Fibroblast of lung (primary cell): ENCODE data around the gene ANAPC16. TPM values are rescaled to one million over a fixed set of nuclear protein-coding genes. Genes with fewer than 3 reads are reported as not detected.

Source experiments
- DNase-seq, 2 donors: peaks; one replicate each; pipeline versions ENCODE4 v3.0.0 to v3.0.0-alpha.2; 2010; ENCODE audit warnings: low read depth in 2 of 2
- H2AFZ ChIP-seq: 2 replicates; pipeline ENCODE4 v1.5.1; 2012; ENCODE audit warnings: low read length, control low read depth, inconsistent platforms
- H3K27ac ChIP-seq: 2 replicates; pipeline ENCODE4 v1.5.1; 2011; ENCODE audit warnings: low read length, control low read depth; ENCODE audit not compliant: insufficient read depth
- H3K27me3 ChIP-seq: 2 replicates; pipeline ENCODE4 v1.5.1; 2011; ENCODE audit warnings: mild to moderate bottlenecking, low read length; ENCODE audit not compliant: control insufficient read depth, insufficient read depth
- H3K36me3 ChIP-seq: 2 replicates; pipeline ENCODE4 v1.5.1; 2011; ENCODE audit warnings: low read length; ENCODE audit not compliant: control insufficient read depth, insufficient read depth
- H3K4me1 ChIP-seq: 2 replicates; pipeline ENCODE4 v1.5.1; 2011; ENCODE audit warnings: low read length; ENCODE audit not compliant: control insufficient read depth, insufficient read depth; ENCODE audit errors: extremely low read depth
- H3K4me2 ChIP-seq: 2 replicates; pipeline ENCODE4 v1.5.1; 2011; ENCODE audit warnings: low read length, control low read depth; ENCODE audit not compliant: insufficient read depth; ENCODE audit errors: extremely low read depth
- H3K4me3 ChIP-seq, 4 experiments: fragments of 200-600 bp in 1 of 4; sonication (generic) in 1 of 4; replicated peaks in 1 of 4; 2 replicates each; pipeline ENCODE4 v1.5.1; 2011 to 2016; ENCODE audit warnings: low read length in 4 of 4, low read depth in 3 of 4, mild to moderate bottlenecking in 3 of 4, control low read depth in 2 of 4, inconsistent platforms in 1 of 4, mixed read lengths in 1 of 4; ENCODE audit not compliant: insufficient read depth in 1 of 4; ENCODE audit errors: control extremely low read depth in 1 of 4
- H3K79me2 ChIP-seq: 2 replicates; pipeline ENCODE4 v1.5.1; 2012; ENCODE audit warnings: mild to moderate bottlenecking, low read length, inconsistent platforms; ENCODE audit not compliant: control insufficient read depth, insufficient read depth
- H3K9ac ChIP-seq: 2 replicates; pipeline ENCODE4 v1.5.1; 2011; ENCODE audit warnings: mild to moderate bottlenecking, low read length, control low read depth; ENCODE audit not compliant: insufficient read depth
- H3K9me3 ChIP-seq: 2 replicates; pipeline ENCODE4 v1.5.1; 2012; ENCODE audit warnings: low read depth, low read length; ENCODE audit not compliant: control insufficient read depth, insufficient read depth
- H4K20me1 ChIP-seq: 2 replicates; pipeline ENCODE4 v1.5.1; 2011; ENCODE audit warnings: low read length; ENCODE audit not compliant: control insufficient read depth, insufficient read depth; ENCODE audit errors: extremely low read depth
- EZH2 ChIP-seq: IDR thresholded peaks from 2 replicates; pipeline ENCODE4 v1.5.1; 2012; ENCODE audit warnings: low read length, control low read depth, mild to moderate bottlenecking; ENCODE audit errors: missing control alignments
- polyA plus RNA-seq, 2 donors: library from polyadenylated mRNA; depleted of rRNA in 1 of 2; stranded (reverse) in 1 of 2; unstranded in 1 of 2; fragments of >200 nt; gene quantifications; 2 replicates each; pipeline ENCODE4 v1.2.1, GENCODE V29; 2011 to 2012; ENCODE audit warnings: missing spikeins in 1 of 2
- total RNA-seq: library from RNA; depleted of rRNA; stranded (reverse); fragments of >200 nt; gene quantifications from 2 replicates; pipeline ENCODE4 v1.2.1, GENCODE V29; 2014
- TF ChIP-seq, protein P1 (sequence below), 2 donors: IDR thresholded peaks in 1 of 2; conservative IDR thresholded peaks in 1 of 2; 1 replicate in 1 of 2; 2 replicates in 1 of 2; pipeline ENCODE4 v1.5.1; 2011 to 2012; ENCODE audit warnings: low read length in 2 of 2, control low read depth in 1 of 2, inconsistent platforms in 1 of 2, low read depth in 1 of 2, mild to moderate bottlenecking in 1 of 2

The ANAPC16 gene
- total and polyA plus RNA-seq, 2 donors (not counting 1 experiment from before 2014, with no cell fraction given), result 47.2 to 73.6 TPM

DNA sequence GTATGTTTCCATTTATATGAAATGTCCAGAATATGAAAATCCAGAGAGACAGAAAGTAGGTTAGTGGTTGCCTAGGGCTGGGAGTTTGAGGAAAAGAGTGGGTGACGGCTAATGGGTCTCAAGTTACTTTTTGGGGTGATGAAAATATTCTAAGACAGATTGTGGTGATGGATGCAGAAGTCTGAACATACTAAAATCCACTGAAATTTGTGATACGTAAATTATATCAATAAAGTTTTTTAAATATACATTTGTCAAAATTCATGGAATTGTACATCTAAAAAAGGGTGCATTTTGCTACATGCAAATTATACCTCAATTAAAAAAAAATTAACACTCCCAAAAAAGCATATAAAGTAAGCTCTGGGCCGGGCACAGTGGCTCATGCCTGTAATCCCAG, 67.3 kb downstream of the ANAPC16 start:
- Histone ChIP-seq H3K36me3 (no peaks in the 10 kb centered on the region), H2AFZ (no peak overlapping the region), H3K9ac (no peak overlapping the region), H3K4me3 (no peak overlapping the region), H3K27me3 (no peaks in the 10 kb centered on the region), H3K9me3 (no peaks in the 10 kb centered on the region), H3K4me2 (no peak overlapping the region), H3K79me2 (no peaks in the 10 kb centered on the region), H4K20me1 (no peaks in the 10 kb centered on the region), H3K27ac (no peak overlapping the region), H3K4me1 (no peaks in the 10 kb centered on the region)
- no peak for DNase-seq
- TF ChIP-seq, protein P1, sequence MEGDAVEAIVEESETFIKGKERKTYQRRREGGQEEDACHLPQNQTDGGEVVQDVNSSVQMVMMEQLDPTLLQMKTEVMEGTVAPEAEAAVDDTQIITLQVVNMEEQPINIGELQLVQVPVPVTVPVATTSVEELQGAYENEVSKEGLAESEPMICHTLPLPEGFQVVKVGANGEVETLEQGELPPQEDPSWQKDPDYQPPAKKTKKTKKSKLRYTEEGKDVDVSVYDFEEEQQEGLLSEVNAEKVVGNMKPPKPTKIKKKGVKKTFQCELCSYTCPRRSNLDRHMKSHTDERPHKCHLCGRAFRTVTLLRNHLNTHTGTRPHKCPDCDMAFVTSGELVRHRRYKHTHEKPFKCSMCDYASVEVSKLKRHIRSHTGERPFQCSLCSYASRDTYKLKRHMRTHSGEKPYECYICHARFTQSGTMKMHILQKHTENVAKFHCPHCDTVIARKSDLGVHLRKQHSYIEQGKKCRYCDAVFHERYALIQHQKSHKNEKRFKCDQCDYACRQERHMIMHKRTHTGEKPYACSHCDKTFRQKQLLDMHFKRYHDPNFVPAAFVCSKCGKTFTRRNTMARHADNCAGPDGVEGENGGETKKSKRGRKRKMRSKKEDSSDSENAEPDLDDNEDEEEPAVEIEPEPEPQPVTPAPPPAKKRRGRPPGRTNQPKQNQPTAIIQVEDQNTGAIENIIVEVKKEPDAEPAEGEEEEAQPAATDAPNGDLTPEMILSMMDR (conservative IDR thresholded peaks at IDR 0.05 in 1 of 2, IDR thresholded peaks at IDR 0.05 in 1 of 2; ENCODE audit: low read depth in 1 of 2, low read length in 2 of 2), result no peak
- TF ChIP-seq EZH2, result no peak

Other genes with a start within 250 kb of the ANAPC16 start
- gene SPOCK2, start 127.5 kb upstream of the ANAPC16 start, total RNA-seq, result 0.26 and 0.33 TPM in 2 replicates
- 0.02 and 0.06 TPM in 2 replicates for gene SPOCK2, start 127.5 kb upstream of the ANAPC16 start, polyA plus RNA-seq
- gene ASCC1, start 264 bp downstream of the ANAPC16 start, total RNA-seq, result 35.2 and 42.1 TPM in 2 replicates
- gene ASCC1, start 264 bp downstream of the ANAPC16 start, polyA plus RNA-seq, result 36.1 and 40.2 TPM in 2 replicates
- 662 and 712 TPM in 2 replicates for gene DDIT4, start 57.9 kb downstream of the ANAPC16 start, total RNA-seq
- 26.3 and 51.3 TPM in 2 replicates for gene DDIT4, start 57.9 kb downstream of the ANAPC16 start, polyA plus RNA-seq
- gene DNAJB12, start 138.9 kb downstream of the ANAPC16 start, total RNA-seq, result 20.5 and 26.3 TPM in 2 replicates
- gene DNAJB12, start 138.9 kb downstream of the ANAPC16 start, polyA plus RNA-seq, result 16.0 and 17.2 TPM in 2 replicates